ENCODE data around the gene ERN2. TPM values are rescaled to one million over a fixed set of nuclear protein-coding genes. Genes with fewer than 3 reads are reported as not detected.
A peak's percentile ranks its signal among the peaks of the same experiment; 100 is the strongest.

Gene ERN2
- total RNA-seq, 4 donors from 2014 or later, result not detected

DNA sequence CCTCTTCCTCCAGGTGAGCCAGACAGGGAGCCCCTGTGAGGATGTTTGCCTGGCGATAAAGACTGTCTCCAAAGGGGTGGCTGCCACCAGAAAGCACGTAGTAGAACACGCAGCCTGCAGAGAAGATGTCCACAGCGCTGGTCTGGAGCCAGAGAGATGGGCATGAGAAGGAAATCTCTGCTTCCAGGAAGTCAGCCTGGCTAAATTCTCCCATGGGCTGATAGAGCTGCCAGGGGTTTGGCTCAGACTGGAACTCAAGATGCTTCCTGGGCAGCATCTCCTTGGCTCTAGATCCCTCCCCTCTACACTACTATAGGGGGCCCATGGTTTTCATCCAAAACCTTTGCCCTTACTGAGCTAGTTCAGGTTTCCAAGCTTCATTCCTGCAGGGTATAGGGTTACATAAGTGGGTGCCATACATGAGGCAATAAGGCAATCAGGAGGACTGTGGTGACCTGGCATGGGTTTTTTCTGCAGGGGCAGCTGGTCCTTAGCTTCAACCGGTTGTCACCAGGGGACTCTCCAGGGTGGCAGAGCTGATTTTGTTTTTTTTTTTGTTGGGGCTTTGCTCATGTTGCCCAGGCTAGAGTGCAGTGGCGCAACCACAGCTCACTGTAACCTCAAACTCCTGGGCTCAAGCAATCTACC, 20.7 kb downstream of the ERN2 start:
- Histone ChIP-seq H3K36me3 (peaks cover 32 to 37% of the 10 kb centered on the region in 2 donors), H3K27me3 (no peaks in the 10 kb centered on the region), H3K4me3 (replicated peaks in 1 of 3) (no peak overlapping the region), H3K4me1 (no peaks in the 10 kb centered on the region), H3K27ac (no peak overlapping the region), H3K9me3 (no peaks in the 10 kb centered on the region)
- TF ChIP-seq CTCF (IDR thresholded peaks at IDR 0.05), result no peak
- TF ChIP-seq POLR2A (IDR thresholded peaks at IDR 0.05), result no peak
- DNase-seq, result no peak
- 87 to 90% methylated on average over 5 to 6 of the region's 6 CpGs for WGBS, 2 donors
- intact Hi-C loops (cut with DNase I), result no loop called here

- intact Hi-C loops (cut with DNase I), result no loop called here
- TF ChIP-seq CTCF (IDR thresholded peaks at IDR 0.05) (no peak), POLR2A (IDR thresholded peaks at IDR 0.05) (no peak)
- H3K27me3 ChIP-seq, result no peaks in the 10 kb centered on the region
- H3K4me1 ChIP-seq, result no peaks in the 10 kb centered on the region
- DNase-seq, result no peak
- no peak overlapping the region for H3K4me3 ChIP-seq (replicated peaks in 1 of 3)
- no peaks in the 10 kb centered on the region for H3K9me3 ChIP-seq
- no peak overlapping the region for H3K27ac ChIP-seq
- WGBS, 2 donors, result 89 to 92% methylated on average over 4 to 8 of the region's 10 CpGs
- H3K36me3 ChIP-seq, result peaks cover 36 to 44% of the 10 kb centered on the region in 2 donors
Observed at GRCh38 chr16:23691483-23692189, 21.4 kb downstream of the ERN2 start.

- H3K4me3 ChIP-seq (replicated peaks in 1 of 3), result no peak overlapping the region
- peaks cover 36 to 46% of the 10 kb centered on the region in 2 donors for H3K36me3 ChIP-seq
- no peaks in the 10 kb centered on the region for H3K27me3 ChIP-seq
- intact Hi-C loops (cut with DNase I), result no loop called here
- no peak overlapping the region for H3K27ac ChIP-seq
- peak; percentile 5 to 7 for DNase-seq
- no peaks in the 10 kb centered on the region for H3K4me1 ChIP-seq
- 80 to 81% methylated on average over 15 to 25 of the region's 25 CpGs for WGBS, 2 donors
- no peaks in the 10 kb centered on the region for H3K9me3 ChIP-seq
- TF ChIP-seq POLR2A (IDR thresholded peaks at IDR 0.05), result no peak
- TF ChIP-seq CTCF (IDR thresholded peaks at IDR 0.05), result no peak
Observed at GRCh38 chr16:23690771-23691482, 22.1 kb downstream of the ERN2 start.

- DNase-seq, result no peak
- intact Hi-C loops (cut with DNase I), result no loop called here
- H3K4me3 ChIP-seq (replicated peaks in 1 of 3), result no peak overlapping the region
- 95 to 97% methylated on average over 34 to 35 of the region's 36 CpGs for WGBS, 2 donors
- H3K4me1 ChIP-seq, result no peaks in the 10 kb centered on the region
- no peaks in the 10 kb centered on the region for H3K27me3 ChIP-seq
- no peak for TF ChIP-seq CTCF (IDR thresholded peaks at IDR 0.05)
- no peak for TF ChIP-seq POLR2A (IDR thresholded peaks at IDR 0.05)
- no peaks in the 10 kb centered on the region for H3K9me3 ChIP-seq
- H3K36me3 ChIP-seq, result peaks cover 36 to 46% of the 10 kb centered on the region in 2 donors
- no peak overlapping the region for H3K27ac ChIP-seq
Observed at GRCh38 chr16:23689442-23690187, 23.4 kb downstream of the ERN2 start.
